Measurements from ENCODE around the gene MRPS26. TPM values are rescaled to one million over a fixed set of nuclear protein-coding genes. Genes with fewer than 3 reads are reported as not detected.

Gene MRPS26
- total and polyA plus RNA-seq, 2 of the 13 experiments (the other 11 are each of a cell fraction or from before 2014, with no cell fraction given) = 89.8 to 187 TPM

DNA sequence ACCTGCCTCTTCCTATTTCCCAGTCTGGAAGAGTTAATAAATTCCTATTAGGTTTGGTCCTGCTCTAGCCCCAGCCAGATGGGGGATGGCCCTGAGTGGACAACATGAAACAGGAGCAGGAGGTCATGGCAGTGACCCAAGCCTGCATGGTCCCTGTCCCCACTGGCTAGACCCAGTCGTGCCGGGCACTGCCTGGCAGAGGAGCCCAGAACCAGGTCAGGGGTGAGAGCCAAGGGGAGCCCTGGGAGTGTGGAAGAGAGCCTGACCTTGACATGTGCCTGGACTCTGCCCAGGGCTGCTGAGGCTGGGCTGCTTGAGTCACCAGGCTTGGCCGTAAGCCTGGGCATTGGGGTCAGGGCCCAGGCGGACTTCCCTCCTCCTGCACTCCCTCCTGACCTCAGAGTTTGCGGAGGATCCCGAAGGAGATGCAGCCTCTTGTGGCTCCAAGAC, 35.1 kb downstream of the MRPS26 start (continued):
- TF ChIP-seq SP1 (IDR thresholded peaks at IDR 0.05) (no peak), SP1 (CRISPR knock-in tag; IDR thresholded peaks at IDR 0.05) (no peak), ZNF33A (CRISPR knock-in tag; IDR thresholded peaks at IDR 0.05; ENCODE audit: borderline replicate concordance) (no peak), ZNF556 (CRISPR knock-in tag; IDR thresholded peaks at IDR 0.05; ENCODE audit: borderline replicate concordance) (no peak), GATAD2A (CRISPR knock-in tag; IDR thresholded peaks at IDR 0.05) (peak; percentile 62), THYN1 (CRISPR knock-in tag; IDR thresholded peaks at IDR 0.05; ENCODE audit: borderline replicate concordance, low read depth) (no peak), BRD4 (CRISPR knock-in tag; IDR thresholded peaks at IDR 0.05) (no peak), GATAD1 (CRISPR knock-in tag; IDR thresholded peaks at IDR 0.05) (0 out of 2 replicates have a peak, but pooled peaks have one; percentile 17), ZSCAN21 (CRISPR knock-in tag; IDR thresholded peaks at IDR 0.05; ENCODE audit: borderline replicate concordance) (no peak), ZNF343 (CRISPR knock-in tag; IDR thresholded peaks at IDR 0.05) (no peak), POLR2AphosphoS2 (IDR thresholded peaks at IDR 0.05; ENCODE audit: low read depth, low read length) (no peak), SP2 (CRISPR knock-in tag; IDR thresholded peaks at IDR 0.05) (no peak), NR2F1 (CRISPR knock-in tag; IDR thresholded peaks at IDR 0.05) (peak; percentile 79 to 88), ZNF44 (CRISPR knock-in tag; IDR thresholded peaks at IDR 0.05) (no peak), SRF (IDR thresholded peaks at IDR 0.05; ENCODE audit: low read depth, low read length) (no peak)
- TF ChIP-seq, protein P1, sequence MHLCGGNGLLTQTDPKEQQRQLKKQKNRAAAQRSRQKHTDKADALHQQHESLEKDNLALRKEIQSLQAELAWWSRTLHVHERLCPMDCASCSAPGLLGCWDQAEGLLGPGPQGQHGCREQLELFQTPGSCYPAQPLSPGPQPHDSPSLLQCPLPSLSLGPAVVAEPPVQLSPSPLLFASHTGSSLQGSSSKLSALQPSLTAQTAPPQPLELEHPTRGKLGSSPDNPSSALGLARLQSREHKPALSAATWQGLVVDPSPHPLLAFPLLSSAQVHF (CRISPR knock-in tag; IDR thresholded peaks at IDR 0.05) = no peak
- TF ChIP-seq, protein P2, sequence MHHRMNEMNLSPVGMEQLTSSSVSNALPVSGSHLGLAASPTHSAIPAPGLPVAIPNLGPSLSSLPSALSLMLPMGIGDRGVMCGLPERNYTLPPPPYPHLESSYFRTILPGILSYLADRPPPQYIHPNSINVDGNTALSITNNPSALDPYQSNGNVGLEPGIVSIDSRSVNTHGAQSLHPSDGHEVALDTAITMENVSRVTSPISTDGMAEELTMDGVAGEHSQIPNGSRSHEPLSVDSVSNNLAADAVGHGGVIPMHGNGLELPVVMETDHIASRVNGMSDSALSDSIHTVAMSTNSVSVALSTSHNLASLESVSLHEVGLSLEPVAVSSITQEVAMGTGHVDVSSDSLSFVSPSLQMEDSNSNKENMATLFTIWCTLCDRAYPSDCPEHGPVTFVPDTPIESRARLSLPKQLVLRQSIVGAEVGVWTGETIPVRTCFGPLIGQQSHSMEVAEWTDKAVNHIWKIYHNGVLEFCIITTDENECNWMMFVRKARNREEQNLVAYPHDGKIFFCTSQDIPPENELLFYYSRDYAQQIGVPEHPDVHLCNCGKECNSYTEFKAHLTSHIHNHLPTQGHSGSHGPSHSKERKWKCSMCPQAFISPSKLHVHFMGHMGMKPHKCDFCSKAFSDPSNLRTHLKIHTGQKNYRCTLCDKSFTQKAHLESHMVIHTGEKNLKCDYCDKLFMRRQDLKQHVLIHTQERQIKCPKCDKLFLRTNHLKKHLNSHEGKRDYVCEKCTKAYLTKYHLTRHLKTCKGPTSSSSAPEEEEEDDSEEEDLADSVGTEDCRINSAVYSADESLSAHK (CRISPR knock-in tag; IDR thresholded peaks at IDR 0.05; ENCODE audit: borderline replicate concordance) = no peak
- TF ChIP-seq, protein P3, sequence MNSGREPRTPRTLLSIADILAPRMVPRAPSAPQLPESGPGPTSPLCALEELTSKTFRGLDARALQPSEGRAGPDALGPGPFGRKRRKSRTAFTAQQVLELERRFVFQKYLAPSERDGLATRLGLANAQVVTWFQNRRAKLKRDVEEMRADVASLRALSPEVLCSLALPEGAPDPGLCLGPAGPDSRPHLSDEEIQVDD (CRISPR knock-in tag; IDR thresholded peaks at IDR 0.05; ENCODE audit: borderline replicate concordance) = no peak
- TF ChIP-seq, protein P4, sequence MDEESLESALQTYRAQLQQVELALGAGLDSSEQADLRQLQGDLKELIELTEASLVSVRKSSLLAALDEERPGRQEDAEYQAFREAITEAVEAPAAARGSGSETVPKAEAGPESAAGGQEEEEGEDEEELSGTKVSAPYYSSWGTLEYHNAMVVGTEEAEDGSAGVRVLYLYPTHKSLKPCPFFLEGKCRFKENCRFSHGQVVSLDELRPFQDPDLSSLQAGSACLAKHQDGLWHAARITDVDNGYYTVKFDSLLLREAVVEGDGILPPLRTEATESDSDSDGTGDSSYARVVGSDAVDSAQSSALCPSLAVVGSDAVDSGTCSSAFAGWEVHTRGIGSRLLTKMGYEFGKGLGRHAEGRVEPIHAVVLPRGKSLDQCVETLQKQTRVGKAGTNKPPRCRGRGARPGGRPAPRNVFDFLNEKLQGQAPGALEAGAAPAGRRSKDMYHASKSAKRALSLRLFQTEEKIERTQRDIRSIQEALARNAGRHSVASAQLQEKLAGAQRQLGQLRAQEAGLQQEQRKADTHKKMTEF (CRISPR knock-in tag; IDR thresholded peaks at IDR 0.05) = no peak
- TF ChIP-seq, protein P5, sequence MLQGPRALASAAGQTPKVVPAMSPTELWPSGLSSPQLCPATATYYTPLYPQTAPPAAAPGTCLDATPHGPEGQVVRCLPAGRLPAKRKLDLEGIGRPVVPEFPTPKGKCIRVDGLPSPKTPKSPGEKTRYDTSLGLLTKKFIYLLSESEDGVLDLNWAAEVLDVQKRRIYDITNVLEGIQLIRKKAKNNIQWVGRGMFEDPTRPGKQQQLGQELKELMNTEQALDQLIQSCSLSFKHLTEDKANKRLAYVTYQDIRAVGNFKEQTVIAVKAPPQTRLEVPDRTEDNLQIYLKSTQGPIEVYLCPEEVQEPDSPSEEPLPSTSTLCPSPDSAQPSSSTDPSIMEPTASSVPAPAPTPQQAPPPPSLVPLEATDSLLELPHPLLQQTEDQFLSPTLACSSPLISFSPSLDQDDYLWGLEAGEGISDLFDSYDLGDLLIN (CRISPR knock-in tag; IDR thresholded peaks at IDR 0.05; ENCODE audit: borderline replicate concordance) = no peak
- TF ChIP-seq, protein P6, sequence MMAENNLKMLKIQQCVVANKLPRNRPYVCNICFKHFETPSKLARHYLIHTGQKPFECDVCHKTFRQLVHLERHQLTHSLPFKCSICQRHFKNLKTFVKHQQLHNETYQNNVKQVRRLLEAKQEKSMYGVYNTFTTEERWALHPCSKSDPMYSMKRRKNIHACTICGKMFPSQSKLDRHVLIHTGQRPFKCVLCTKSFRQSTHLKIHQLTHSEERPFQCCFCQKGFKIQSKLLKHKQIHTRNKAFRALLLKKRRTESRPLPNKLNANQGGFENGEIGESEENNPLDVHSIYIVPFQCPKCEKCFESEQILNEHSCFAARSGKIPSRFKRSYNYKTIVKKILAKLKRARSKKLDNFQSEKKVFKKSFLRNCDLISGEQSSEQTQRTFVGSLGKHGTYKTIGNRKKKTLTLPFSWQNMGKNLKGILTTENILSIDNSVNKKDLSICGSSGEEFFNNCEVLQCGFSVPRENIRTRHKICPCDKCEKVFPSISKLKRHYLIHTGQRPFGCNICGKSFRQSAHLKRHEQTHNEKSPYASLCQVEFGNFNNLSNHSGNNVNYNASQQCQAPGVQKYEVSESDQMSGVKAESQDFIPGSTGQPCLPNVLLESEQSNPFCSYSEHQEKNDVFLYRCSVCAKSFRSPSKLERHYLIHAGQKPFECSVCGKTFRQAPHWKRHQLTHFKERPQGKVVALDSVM (CRISPR knock-in tag; IDR thresholded peaks at IDR 0.05) = no peak
- TF ChIP-seq, protein P7, sequence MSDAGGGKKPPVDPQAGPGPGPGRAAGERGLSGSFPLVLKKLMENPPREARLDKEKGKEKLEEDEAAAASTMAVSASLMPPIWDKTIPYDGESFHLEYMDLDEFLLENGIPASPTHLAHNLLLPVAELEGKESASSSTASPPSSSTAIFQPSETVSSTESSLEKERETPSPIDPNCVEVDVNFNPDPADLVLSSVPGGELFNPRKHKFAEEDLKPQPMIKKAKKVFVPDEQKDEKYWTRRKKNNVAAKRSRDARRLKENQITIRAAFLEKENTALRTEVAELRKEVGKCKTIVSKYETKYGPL (CRISPR knock-in tag; IDR thresholded peaks at IDR 0.05) = no peak
